Aorta (tissue), 5 donors: ENCODE measurements around the gene CIITA. TPM values are rescaled to one million over a fixed set of nuclear protein-coding genes. Genes with fewer than 3 reads are reported as not detected.
A peak's percentile ranks its signal among the peaks of the same experiment; 100 is the strongest.

ENCODE experiments used
- ATAC-seq: fragments of 200-7000 bp; cut with Tn5 transposase; one replicate; pipeline ENCODE4 v1.9.1; 2022; ENCODE audit warnings: moderate library complexity; ENCODE audit not compliant: low FRiP score
- DNase-seq, 2 donors: peaks; one replicate each; pipeline ENCODE4 v3.0.0-alpha.2; 2020
- H3K27ac ChIP-seq, 2 donors: one replicate each; pipeline ENCODE4 v1.5.1; 2013; ENCODE audit warnings: low read length in 2 of 2, mild to moderate bottlenecking in 2 of 2, moderate library complexity in 2 of 2, control low read depth in 1 of 2, inconsistent platforms in 1 of 2, low read depth in 1 of 2
- H3K27me3 ChIP-seq, 2 donors: one replicate each; pipeline ENCODE4 v1.6.1; 2013; ENCODE audit warnings: control low read depth in 1 of 2, low read length in 1 of 2, mild to moderate bottlenecking in 1 of 2, moderate library complexity in 1 of 2; ENCODE audit not compliant: insufficient read depth in 2 of 2, control insufficient read depth in 1 of 2
- H3K36me3 ChIP-seq, 2 donors: one replicate each; pipeline ENCODE4 v1.6.1; 2013; ENCODE audit warnings: control low read depth in 1 of 2, low read length in 1 of 2, mild to moderate bottlenecking in 1 of 2; ENCODE audit not compliant: insufficient read depth in 2 of 2, control insufficient read depth in 1 of 2
- H3K4me1 ChIP-seq, 2 donors: one replicate each; pipeline ENCODE4 v1.6.1; 2013; ENCODE audit warnings: low read length in 2 of 2, control low read depth in 1 of 2, mild to moderate bottlenecking in 1 of 2, moderate library complexity in 1 of 2; ENCODE audit not compliant: insufficient read depth in 2 of 2, control insufficient read depth in 1 of 2
- H3K4me3 ChIP-seq, 2 donors: one replicate each; pipeline ENCODE4 v1.5.1; 2013; ENCODE audit warnings: low read length in 2 of 2, control low read depth in 1 of 2, mild to moderate bottlenecking in 1 of 2
- H3K9me3 ChIP-seq: one replicate; pipeline ENCODE4 v1.6.1; 2013; ENCODE audit warnings: mild to moderate bottlenecking, low read length; ENCODE audit not compliant: control insufficient read depth
- WGBS, 2 donors: extraction: QIAGEN DNeasy Blood & Tissue Kit; methylation state at CpG; one replicate each; pipeline ENCODE4 v1.1.7; 2013; 5-methylcytosine and 5-hydroxymethylcytosine counted together
- intact Hi-C, 2 donors: fragments of 100-400 bp; cut with DNase I; formaldehyde crosslinking; loops; one replicate each; pipeline versions ENCODE4 v1.14.2 to v1.15.0; 2022
- polyA plus RNA-seq, 2 donors: library from polyadenylated mRNA; stranded (reverse); fragments of 200-250 nt; gene quantifications; one replicate each; pipeline ENCODE4 v1.2.3, GENCODE V29; 2013
- total RNA-seq, 2 donors: library from RNA; stranded (reverse); fragmentation: NEBNext Ultra II Directional; extraction: Animal tissue kit (Norgen Biotek cat#: 25700); gene quantifications; one replicate each; pipeline ENCODE4 v1.2.1, GENCODE V29; 2021
- donor health status: healthy with polysubstance abuse.
- donor health status: Bipolar disorder and iron deficiency.
- donor health status: DM: no; HTN: no; CAD: no.
- donor health status: DM: no; HTN: no; CAD: no.
- donor health status: DM: yes; HTN: yes; CAD: no.

Gene CIITA
- total and polyA plus RNA-seq, 4 donors: 2.0 to 104 (median 11.0) TPM

DNA sequence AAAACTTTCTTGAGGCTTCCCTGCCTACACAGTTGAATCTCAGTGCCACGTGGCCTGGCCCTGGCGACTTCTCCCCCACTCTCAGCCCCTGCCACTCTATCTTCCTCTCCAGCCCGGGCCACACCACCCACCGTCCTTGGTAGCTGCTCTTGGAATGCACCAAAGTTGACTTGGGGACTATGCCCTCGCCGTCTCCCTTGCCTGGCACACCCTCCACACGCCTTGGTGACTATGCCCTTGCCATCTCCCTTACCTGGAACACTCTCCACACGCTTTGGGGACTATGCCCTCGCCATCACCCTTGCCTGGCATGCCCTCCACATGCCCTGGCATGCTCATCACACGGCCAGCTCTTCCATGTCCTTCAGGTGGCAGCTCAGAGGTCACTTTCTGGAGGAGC lies 42.9 kb upstream of the CIITA start:
- no peaks in the 10 kb centered on the region for H3K9me3 ChIP-seq
- no peaks in the 10 kb centered on the region for H3K36me3 ChIP-seq
- ATAC-seq (no peak), DNase-seq (peak in 1 of 2 donors; percentile 53)
- no peak overlapping the region for H3K4me3 ChIP-seq
- intact Hi-C loops: no loop called here
- H3K27ac ChIP-seq: no peak overlapping the region
- H3K4me1 ChIP-seq: no peaks in the 10 kb centered on the region
- WGBS, 2 donors: 94 to 95% methylated on average over 10 of the region's 10 CpGs
- H3K27me3 ChIP-seq: no peaks in the 10 kb centered on the region

DNA sequence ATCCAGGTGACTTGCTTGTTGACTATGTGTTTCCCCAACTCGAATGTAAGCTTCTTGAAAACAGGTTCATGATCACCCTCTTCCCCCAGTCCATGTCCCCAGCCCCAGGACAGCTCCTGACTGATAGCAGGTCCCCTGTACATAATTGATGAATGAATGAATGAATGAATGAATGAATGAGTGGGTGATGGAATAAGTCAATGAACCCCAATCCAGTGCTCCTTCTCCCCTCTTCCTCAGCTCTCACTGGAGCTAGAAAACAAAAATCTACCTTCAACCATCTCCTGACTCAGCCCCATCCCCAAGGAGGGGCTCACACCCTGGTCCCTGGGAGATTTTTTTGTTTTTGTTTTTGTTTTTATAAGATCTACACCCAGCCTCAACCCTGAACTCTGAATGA lies 42.2 kb upstream of the CIITA start:
- Histone ChIP-seq H3K9me3 (no peaks in the 10 kb centered on the region), H3K27ac (no peak overlapping the region), H3K36me3 (no peaks in the 10 kb centered on the region), H3K4me1 (no peaks in the 10 kb centered on the region), H3K27me3 (no peaks in the 10 kb centered on the region), H3K4me3 (no peak overlapping the region)
- 94% methylated on average over 1 of the region's 1 CpG for WGBS, 2 donors
- DNase-seq (peak in 1 of 2 donors; percentile 9), ATAC-seq (no peak)
- intact Hi-C loops: no loop called here

DNA sequence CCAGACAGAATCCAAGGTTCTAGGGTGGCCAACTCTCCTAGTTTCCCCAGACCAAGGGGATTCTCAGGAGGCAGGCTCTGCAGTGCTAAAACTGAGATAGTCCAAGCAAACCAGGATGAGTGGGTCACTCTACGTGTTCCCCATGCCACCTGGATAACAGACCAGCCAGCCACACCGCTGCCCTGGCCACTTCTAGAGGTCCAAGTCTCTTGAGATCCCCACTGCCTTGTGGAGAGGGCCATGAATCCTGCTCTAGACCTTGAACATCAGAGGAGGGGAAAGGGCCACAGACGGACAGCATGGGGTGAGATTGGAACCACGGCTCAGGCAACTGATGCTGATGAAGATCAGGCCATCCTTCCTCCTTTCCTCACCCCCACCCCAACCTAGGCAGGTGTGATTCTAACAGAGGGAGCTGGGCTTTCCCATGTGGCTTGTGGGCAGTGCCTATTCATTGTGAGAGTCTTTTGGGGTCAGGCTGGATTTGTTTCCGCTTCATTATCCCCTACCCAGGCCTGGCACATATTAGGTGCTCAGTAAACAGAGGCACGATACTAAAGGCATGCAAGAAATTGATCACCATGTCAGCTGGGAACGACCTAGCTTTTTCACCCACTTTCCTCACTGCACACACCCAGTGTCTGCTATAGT lies 41.6 kb upstream of the CIITA start:
- no peaks in the 10 kb centered on the region for H3K9me3 ChIP-seq
- H3K4me3 ChIP-seq: no peak overlapping the region
- DNase-seq (peak; percentile 14 to 41), ATAC-seq (no peak)
- no peaks in the 10 kb centered on the region for H3K36me3 ChIP-seq
- H3K27me3 ChIP-seq: no peaks in the 10 kb centered on the region
- 94% methylated on average over 7 of the region's 7 CpGs for WGBS, 2 donors
- intact Hi-C loops: no loop called here
- H3K27ac ChIP-seq: no peak overlapping the region
- no peaks in the 10 kb centered on the region for H3K4me1 ChIP-seq

DNA sequence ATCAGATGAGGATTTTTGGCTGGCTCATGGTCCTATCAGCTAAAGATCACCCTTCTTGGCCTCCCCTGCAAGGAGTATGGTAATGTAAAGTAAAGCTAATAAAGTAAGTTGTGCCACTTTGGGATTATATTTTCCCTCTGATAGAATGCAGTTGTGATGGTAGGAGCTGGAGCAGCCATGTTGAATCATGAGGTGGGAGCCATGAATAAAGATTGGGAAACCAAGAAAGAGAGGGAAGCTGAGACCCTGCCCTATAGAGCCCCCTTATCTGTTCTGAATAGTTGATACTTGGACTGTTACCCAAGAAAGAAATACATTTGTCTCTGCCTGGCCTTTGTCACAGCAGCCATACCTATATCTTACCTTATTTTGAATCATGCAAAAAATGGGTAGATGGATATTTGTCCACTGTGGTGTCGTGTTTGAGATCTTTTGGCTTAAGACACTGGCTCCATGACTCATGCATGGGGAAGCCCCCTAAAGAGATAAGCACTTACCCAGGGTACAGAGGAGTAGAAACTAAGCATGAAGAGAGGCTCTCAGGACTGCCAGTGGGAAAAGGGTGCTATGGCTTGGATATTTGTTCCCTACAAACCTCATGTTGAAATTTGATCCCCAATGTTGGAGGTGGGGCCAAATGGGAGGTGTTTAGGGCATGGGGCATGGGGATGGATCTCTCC lies 40.7 kb upstream of the CIITA start:
- intact Hi-C loops: no loop called here
- Histone ChIP-seq H3K36me3 (no peaks in the 10 kb centered on the region), H3K27ac (no peak overlapping the region), H3K9me3 (no peaks in the 10 kb centered on the region), H3K4me3 (no peak overlapping the region), H3K4me1 (no peaks in the 10 kb centered on the region), H3K27me3 (no peaks in the 10 kb centered on the region)
- 73 to 81% methylated on average over 1 of the region's 1 CpG for WGBS, 2 donors
- ATAC-seq (no peak), DNase-seq (no peak)

DNA sequence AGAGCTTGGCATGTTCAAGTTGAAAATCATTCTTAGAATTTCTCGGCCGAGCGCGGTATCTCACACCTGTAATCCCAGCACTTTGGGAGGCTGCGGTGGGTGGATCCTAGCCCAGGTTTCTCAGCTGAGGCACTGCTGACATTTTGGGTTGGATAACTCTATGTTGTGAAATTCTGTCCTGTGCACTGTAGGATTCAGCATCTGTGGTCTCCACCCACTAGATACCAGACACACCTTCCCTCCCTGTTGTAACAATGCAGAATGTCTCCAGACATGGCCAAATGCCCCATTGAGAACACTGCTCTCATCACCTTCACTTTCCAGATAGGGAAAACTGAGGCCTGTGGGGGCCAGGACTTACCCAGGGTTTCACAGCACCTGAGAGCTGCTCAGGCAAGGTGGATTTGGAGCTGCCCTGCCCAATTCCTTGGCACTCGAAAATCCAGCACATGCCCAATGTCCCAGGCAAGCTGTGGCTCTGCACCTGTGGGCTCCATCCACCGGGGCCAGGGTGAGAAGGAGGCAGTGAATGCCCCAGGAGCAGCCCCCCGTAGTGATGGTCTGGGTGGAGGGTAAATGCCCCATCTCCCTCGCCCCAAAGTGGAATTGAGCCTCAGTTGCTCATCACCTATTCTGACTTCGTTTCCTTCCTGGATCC lies 38.3 kb upstream of the CIITA start:
- 85 to 86% methylated on average over 10 of the region's 10 CpGs for WGBS, 2 donors
- intact Hi-C loops: no loop called here
- DNase-seq: peak in 1 of 2 donors; percentile 56
- Histone ChIP-seq H3K4me3 (no peak overlapping the region), H3K36me3 (no peaks in the 10 kb centered on the region), H3K9me3 (no peaks in the 10 kb centered on the region), H3K27ac (no peak overlapping the region), H3K4me1 (no peaks in the 10 kb centered on the region), H3K27me3 (no peaks in the 10 kb centered on the region)
- no peak for ATAC-seq

DNA sequence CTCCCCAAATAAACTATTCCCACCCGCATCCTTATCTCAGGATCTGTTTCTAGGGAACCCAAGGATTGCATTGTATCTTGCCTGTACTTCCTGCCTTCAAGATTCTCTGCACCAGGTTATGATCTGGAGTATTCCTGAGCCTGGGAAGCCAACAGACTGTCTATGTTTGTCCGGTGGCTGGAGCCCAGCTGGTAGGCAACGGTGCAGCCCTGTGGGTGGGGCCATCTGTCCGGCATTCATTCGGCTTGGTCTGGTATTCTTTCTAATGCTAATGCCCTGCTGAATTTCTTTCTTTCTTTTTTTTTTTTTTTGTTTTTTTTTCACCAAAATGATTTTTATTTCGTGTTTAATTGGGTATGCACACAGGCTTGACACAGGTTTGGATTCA lies 37.7 kb upstream of the CIITA start:
- WGBS, 2 donors: 45 to 49% methylated on average over 6 of the region's 6 CpGs
- Histone ChIP-seq H3K27me3 (no peaks in the 10 kb centered on the region), H3K27ac (no peak overlapping the region), H3K9me3 (no peaks in the 10 kb centered on the region), H3K4me3 (no peak overlapping the region), H3K4me1 (no peaks in the 10 kb centered on the region), H3K36me3 (no peaks in the 10 kb centered on the region)
- intact Hi-C loops: no loop called here
- DNase-seq (peak in 1 of 2 donors; percentile 54), ATAC-seq (no peak)

DNA sequence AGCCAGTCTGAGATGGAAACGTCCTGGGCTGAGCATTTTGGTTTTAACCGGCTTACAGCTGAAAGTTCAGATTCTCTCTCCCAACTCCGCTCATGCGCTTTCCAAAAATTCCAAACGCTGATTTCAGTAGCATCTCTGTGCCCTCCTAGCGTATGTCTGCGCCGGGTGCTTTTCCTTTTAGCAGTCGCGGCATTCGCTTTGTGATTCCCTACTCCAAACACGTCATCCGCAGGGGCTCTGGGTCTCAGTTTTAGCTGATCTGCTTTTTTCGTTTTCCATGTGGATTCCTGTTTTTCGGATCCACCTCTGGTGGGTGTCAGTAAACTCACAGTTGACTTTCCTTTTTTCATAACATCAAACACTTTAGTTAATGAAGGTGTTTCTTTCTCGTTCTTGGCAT lies 36.3 kb upstream of the CIITA start:
- H3K27me3 ChIP-seq: no peaks in the 10 kb centered on the region
- peak in 1 of 2 donors; percentile 40 for DNase-seq
- ATAC-seq: no peak
- H3K4me3 ChIP-seq: no peak overlapping the region
- no peaks in the 10 kb centered on the region for H3K36me3 ChIP-seq
- intact Hi-C loops: no loop called here
- H3K27ac ChIP-seq: no peak overlapping the region
- WGBS, 2 donors: 60 to 65% methylated on average over 16 of the region's 16 CpGs
- H3K4me1 ChIP-seq: no peaks in the 10 kb centered on the region
- H3K9me3 ChIP-seq: no peaks in the 10 kb centered on the region

DNA sequence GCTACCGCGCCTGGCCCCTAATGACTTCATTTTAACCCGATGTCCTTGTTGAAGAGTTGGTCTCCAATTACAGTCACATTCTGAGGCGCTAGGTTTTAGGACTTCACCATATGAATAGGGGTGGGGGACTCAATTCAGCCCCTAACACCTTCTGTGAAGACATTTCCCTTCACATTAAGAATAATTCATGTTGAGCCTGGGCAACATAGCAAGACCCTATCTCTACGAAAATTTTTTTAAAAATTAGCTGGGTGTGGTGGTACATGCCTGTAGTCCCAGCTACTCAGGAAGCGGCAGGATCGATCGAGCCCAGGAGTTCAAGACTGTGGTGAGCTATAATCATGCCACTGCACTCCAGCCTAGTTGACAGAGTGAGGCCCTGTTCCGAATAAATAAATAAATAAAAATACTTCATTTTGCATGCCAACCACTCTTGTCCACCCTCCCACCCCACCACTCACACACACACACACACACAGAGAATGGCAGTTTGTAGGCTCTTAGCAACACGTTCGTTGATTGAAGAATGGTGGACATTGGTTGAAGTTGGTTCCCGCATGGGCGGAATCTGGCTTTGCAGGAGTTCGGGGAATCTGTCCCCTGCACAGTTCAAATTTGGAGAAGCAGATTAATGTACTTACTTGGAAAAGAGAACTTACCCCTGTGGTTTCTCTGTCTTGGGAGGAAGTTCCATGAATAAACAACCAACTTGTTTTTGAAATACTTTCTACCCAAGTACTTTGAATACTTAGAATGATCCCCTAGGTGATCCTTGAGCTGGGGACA lies 30.6 kb upstream of the CIITA start:
- Histone ChIP-seq H3K4me1 (no peaks in the 10 kb centered on the region), H3K4me3 (no peak overlapping the region), H3K36me3 (no peaks in the 10 kb centered on the region), H3K9me3 (no peaks in the 10 kb centered on the region), H3K27me3 (no peaks in the 10 kb centered on the region), H3K27ac (no peak overlapping the region)
- ATAC-seq: no peak
- intact Hi-C loops: no loop called here
- 91% methylated on average over 14 of the region's 14 CpGs for WGBS, 2 donors
- peak in 1 of 2 donors; percentile 10 for DNase-seq
